GM21723 (cell line): ENCODE results near the gene OR6J1.
A peak's percentile ranks its signal among the peaks of the same experiment; 100 is the strongest.
"Not testable (repeated sequence)": the region's sequence is repeated elsewhere in the genome, so short reads cannot be mapped to it uniquely, and the experiment has no call there.

Source experiments
- ATAC-seq: cut with Tn5 transposase; IDR thresholded peaks from one replicate; pipeline ENCODE4 v1.9.1; 2021; ENCODE audit warnings: mild to moderate bottlenecking, moderate library complexity; ENCODE audit not compliant: unreplicated experiment

OR6J1 gene

DNA sequence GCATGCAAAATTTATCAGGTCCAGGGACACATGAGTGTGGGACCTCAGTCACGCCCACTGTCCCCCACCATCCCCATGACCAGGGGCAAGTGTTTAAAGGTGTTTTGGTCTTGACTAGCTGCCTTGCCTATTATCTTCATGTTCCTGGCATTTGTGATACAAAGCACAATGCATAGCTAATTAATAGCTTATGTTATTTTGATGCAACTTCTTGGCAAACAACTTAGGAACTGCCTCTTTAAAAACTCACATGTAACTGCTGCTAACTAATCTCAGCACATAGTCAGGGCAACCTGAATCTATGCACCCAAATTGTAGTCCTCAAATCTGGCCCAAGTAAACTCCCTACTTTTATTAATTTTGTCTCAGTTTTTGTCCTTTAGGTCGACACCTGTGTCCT is 7.4 kb upstream of the OR6J1 start:
- peak; percentile 22 for ATAC-seq

DNA sequence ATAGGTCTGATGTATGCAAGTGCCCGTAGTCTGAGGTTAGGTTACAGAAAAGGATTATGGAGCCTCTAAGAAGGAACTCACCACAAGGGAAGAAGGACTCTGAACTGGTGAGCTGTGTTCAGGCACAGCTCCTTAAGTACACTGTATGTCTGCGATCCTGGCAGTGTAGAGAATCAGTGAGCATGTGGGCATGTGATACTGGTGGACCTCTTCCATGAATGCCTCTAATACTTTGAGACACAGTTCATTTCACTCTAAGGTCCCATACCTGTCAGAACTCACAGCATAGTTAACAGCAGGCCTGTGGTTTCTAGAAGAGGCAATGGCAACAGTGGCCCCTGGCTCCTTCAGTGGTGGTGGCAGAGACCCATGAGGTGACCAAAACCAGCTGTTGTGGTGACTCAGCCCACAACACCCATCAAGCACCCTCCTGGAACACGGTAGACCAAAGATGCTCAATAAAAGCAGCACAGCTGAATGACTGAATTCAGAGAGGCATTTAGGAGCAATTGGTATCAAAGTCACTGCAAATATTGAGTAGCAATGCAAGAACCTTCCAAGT is 6.9 kb upstream of the OR6J1 start:
- ATAC-seq, result peak; percentile 85

DNA sequence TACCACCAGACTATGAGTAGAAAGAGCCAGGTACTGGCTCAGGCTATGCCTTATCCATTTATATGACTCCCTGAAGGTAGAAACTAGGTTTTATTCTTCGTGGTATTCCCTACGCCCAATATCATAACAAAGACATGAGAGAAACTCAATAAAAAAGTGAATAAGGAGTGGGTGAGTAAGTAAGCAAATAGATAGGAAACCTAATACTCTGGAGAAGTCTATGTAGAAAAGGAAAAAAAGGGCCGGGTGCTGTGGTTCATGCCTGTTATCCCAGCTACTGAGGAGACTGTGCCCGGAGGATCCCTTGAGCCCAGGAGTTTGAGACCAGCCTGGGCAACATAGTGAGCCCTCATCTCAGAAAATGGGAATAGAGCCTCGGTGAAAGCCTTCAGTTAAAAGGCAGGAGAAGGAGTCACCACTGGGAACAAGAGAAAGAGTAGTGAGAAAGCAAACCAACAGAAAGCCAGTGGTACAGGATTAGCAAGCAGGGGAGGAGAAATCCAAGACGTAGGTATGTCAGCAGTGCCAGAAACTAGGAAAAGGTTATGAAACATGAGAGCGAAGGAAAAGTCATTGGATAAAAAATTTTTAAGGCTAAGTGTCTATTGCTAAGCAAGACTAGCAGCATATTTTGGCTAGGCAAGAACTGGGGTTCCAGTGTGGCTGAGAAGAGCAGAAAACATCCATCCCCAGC is 6.0 kb upstream of the OR6J1 start:
- no peak for ATAC-seq

DNA sequence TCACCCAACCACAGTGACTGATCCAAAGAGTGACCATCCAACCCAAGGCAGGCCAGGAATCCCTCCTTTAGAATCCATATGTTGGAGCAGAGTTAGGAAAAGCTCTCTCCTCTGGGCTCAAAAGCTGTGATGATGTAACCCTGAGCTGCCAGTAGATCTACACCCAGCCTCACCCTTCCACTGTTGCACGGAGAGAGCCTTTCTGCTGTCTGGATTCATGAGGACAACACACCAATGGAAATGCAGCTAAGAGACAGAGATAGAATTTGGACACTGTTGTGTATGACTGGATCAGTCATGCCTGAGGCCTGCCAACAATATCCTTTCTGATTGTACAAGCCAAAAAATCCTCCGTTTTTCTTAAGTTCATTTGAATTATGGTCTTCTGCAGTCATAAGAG is 4.4 kb upstream of the OR6J1 start:
- ATAC-seq, result no peak

DNA sequence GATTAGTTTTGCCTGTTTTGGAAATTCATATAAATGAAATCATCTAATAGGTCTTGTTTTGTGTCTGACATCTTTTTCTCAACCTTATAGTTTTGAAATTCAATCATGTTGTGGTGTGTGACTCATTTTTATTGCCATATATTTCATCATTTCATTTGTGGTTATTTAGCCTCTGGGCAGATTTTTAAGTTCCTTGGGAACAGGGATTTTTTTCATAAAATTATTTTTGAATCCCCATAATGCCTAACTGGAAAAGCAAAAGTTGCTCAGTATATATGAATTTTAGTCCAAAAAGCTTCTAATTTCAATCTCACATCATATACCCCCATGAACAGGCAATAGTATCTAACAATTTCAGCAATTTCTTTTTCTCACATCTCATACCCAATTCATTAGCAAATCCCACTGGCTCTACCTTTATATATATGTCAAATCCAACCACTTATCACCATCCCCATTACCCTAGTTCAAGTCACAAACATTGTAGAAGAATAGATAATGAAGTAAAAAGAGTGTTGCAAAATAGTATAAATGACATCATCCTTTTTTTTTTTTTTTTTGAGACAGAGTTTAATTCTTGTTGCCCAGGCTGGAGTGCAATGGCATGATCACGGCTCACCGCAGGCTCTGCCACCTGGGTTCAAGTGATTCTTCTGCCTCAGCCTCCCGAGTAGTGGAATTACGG is 2.6 kb upstream of the OR6J1 start:
- no peak for ATAC-seq

DNA sequence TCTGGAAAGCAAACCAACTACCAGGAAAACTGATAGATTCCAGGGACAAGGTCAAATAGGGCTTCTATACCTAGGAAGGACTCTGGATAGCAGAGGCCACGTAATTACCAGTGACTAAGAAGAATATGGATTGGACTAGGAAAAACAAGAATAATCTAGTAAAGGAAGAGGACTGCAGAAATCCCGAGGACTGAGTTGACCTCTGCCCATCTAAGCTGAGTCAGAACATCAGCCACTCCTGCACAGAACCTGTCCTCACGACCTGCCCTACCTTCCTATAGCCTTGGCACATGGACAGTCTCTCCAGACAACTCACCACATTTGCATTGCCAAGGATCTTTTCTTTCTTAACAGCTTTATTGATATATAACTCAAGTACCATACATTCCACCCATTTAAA is 2.3 kb downstream of the OR6J1 start:
- no peak for ATAC-seq

DNA sequence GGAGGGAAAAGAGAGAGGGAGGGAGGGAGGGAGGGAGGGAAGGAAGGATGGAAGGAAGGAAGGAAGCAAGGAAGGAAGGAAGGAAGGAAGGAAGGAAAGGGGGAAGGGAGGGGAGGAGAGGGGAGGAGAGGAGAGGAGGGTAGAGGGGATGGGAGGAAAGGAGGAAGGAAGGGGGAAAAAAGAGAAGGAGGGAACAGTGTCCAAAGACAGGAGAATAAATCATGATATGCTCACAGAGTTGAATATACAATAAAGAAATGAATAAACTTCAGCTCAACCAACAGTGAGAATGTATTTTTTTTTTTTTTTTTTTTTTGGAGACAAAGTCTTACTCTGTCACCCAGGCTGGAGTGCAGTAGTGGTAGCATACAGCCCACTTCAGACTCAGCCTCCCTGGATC is 4.0 kb downstream of the OR6J1 start:
- no peak for ATAC-seq

DNA sequence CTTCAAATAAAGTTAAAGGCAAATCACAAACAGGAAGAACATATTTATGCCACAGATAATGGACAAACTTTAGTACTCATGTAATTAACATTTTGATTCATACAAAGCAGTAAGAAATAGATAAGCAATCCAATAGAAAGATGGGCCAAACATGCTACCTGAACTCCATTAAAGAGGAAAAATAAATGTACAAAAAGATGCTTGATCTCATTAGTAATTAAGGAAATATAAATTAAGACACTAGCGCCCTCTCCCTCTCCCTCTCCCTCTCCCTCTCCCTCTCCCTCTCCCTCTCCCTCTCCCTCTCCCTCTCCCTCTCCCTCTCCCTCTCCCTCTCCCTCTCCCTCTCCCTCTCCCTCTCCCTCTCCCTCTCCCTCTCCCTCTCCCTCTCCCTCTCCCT is 8.2 kb downstream of the OR6J1 start:
- ATAC-seq, result not testable (repeated sequence)

DNA sequence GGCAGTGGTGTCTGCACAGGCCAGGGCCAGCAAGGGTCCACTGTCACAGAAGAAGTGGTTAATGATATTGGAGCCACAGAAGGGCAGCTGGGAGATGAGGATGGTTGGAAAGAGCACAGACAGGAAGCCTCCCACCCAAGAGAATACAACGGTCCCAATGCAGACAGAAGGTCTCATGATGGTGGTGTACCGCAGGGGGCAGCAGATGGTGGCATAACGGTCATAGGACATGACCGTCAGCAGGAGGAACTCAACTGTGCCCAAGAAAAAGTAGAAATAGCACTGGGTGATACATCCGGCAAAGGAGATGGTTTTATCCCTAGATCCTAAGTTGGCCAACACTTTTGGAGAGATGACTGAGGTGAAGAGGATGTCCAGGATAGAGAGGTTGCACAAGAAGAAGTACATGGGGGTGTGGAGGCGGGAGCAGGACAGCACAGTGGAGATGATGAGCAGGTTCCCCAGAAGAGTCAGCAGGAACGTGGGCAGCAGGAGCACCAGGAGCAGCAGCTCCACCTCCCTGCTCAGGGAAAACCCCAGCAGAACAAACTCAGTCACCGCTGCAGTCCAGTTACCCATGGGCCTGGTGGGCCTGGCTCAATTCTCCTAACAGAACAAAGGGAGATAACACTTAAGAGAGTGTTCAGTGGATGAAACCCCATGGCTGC is 9.8 kb downstream of the OR6J1 start:
- no peak for ATAC-seq

DNA sequence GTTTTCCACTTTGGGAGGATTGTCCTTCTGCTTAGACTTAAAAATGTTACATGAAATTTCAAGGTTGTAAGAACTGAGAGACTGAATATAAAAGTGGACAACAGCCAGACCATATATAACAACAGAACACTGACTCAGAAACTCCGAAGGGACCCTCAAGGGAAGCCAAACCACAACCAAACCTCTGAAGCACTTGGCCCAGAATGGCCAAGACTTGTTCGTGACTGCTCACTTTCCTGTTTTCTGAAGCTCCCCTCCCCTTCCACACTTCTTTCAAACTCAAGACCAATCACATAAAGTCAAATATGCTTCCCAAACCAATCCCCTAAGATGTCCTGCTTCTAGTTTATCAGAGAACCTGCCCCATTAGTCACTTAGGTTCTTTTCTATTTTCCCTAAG is 13.7 kb downstream of the OR6J1 start:
- ATAC-seq, result no peak

DNA sequence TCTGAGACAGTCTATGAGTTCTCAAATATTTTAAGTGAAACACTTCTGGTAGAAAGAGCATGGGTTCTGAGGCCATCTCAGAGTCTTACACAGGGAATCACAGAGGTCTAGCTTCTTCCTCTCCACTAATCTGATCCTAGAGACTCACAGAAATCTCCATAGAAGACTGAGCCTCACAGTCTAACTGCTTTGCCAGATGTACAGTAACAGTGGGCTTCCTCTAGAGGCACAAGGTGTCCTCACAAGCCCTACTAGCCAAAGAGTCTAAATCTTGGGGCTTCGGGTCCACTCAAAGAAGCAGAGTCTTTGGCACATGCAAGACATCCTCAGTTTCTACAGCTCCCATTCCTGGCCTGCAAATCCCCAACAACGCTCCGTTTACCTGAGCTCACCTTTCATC is 14.1 kb downstream of the OR6J1 start:
- ATAC-seq, result no peak

DNA sequence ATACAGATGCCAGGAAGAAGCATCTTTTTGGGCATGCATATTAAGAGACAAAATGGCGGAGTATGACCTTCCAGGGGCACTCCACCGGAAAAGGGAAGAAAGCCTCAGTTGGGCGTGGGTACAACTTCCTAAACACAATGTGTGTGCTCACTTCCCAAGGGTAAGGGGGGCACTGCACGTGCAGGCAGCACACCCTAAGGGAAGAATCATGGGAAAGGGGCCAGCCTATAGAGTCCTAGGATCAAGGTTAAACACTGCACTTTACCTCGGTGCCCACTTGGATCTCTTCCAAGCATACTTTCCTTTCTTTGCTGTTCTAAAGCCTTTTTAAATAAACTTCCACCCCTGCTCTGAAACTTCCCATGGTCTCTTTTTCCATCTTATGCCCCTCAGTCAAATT is 14.8 kb downstream of the OR6J1 start:
- ATAC-seq, result no peak

DNA sequence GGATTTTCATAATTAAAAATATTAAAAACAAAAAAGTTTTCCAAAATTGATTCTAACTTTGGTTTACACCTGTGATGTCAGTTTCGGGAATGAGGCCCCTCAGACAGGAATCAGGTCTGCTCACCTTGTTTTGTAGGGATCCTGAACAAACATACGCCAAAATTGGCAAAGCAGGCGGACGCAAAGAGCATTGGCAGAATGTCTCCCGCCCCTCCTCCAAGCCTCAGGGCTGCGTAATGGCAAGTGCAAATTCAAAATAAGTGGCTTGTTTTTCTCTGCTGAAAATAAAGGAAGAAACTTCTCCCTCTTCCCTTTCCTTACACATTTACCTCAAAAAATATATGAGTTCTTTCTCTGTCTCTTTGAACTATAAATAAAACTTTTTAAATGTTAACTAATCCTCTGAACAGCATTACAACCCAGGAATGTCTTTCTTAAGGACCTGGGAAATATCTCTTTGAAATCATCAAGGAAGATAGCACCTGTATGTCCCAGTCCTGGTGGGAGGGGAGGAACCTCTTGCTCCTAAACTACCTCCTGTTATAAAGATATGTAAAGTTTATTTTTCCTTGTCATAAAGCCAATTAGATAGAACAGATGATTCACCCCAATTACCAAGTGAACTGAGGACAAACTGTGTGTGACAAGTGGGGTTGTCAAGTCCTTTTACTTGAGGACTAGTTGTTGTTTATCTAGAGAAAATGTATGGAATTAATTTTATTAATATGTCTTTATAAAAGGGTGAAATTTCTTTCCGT is 16.5 kb downstream of the OR6J1 start:
- no peak for ATAC-seq

DNA sequence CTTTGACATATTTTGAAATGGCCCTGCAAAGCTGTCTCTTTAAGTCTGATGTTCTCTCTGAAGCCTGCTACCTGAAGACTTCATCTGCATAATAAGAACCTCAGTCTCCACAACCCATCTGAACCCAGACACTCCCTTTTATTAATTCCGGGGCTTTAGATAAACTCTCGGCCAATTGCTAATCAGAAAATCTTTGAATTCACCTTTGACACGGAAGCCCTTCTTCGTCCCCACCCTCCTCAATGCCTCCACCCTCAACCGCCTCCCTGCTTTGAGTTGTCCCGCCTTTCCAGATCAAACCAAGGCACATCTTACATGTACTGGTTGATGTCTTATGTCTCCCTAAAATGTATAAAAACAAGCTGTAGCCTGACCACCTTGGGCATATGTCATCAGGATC is 17.6 kb downstream of the OR6J1 start:
- no peak for ATAC-seq

DNA sequence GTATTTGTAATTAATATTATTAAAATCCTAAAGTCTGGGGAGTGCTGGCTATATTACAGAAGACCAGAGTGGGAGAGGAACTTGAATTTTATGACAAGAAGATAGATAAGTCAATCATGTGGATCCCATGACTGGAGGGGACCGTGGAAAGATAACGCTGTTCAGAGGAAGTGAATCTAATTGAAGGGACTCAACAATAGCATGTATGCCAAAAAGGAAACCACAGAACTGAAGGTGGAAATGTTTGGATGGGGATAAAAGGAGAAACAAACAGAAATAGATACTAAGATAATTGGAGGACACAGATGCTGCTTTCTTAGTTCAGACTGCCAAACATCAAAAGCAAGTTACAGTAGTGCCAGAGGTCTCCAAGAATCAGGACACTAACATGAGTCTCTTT is 21.1 kb downstream of the OR6J1 start:
- no peak for ATAC-seq

DNA sequence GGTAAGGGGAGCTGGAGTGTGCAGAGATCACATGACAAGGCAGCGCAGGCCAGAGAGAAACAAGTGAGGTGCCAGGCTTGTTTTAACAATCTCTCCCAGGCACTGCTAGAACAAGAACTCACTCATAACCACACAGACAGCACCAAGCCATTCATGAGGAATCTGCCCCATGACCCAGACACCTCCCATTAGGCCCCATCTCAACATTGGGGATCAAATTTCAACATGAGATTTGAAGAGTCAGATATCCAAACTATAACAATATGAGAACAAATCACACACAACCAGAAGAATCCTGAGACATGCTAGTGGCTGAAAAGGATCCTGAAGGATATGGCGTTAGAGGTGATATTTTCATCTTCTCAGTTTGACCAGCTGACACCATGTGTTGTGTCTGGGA is 21.9 kb downstream of the OR6J1 start:
- no peak for ATAC-seq

DNA sequence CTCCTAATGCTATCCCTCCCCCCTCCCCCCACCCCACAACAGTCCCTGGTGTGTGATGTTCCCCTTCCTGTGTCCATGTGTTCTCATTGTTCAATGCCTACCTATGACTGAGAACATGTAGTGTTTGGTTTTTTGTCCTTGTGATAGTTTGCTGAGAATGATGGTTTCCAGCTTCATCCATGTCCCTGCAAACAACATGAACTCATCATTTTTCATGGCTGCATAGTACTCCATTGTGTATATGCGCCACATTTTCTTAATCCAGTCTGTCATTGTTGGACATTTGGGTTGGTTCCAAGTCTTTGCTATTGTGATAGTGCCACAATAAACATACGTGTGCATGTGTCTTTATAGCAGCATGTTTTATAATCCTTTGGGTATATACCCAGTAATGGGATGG is 28.4 kb downstream of the OR6J1 start:
- ATAC-seq, result not testable (repeated sequence)

DNA sequence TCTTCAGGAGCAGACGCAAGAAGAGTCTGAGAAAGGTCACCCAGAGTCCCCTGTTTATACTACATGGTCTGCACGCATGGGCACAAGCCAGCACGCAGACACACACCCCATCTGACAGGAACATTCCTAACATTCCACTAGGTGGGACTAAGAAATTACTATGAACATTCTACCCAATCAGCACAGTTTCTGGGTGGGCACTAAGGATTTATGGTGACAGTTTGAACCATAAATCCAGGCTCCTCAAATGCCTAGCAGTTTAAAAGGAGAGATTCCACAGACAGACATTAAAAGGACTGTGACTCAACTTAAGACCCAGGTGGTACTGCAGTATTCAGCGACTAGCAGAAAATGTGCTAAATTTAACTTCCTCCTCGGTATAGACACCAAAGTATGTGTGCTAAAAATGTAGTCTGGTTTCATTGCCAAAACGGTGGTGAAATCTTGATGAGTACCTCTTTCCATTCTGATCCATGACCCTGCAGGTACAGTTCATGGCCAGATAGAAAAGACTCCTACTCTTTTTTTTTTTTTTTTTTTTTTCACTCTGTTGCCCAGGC is 29.8 kb downstream of the OR6J1 start:
- ATAC-seq, result no peak

DNA sequence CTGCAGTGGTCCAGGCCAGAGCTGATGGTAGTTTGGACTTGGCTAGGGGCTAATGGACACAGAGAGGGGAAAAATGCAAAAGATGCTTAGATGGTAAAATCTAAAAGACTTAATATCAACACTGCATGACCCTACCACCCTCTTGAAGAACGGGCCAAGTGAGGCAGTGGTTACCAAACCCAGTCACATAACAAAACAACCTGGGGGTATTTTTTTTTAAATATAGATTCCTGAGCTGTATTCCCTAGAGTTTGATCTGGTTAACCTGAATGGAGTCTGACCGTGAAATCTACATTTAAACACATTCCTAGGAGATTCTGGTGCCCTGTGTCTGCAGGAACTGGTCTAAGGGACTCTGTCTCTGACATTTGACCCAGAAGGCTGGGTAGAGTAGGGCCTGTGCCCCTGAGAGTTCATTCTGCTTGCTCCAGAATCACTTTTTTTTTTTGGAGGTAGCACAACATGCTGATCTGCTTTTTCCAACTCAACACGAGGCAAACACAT is 30.4 kb downstream of the OR6J1 start:
- no peak for ATAC-seq

DNA sequence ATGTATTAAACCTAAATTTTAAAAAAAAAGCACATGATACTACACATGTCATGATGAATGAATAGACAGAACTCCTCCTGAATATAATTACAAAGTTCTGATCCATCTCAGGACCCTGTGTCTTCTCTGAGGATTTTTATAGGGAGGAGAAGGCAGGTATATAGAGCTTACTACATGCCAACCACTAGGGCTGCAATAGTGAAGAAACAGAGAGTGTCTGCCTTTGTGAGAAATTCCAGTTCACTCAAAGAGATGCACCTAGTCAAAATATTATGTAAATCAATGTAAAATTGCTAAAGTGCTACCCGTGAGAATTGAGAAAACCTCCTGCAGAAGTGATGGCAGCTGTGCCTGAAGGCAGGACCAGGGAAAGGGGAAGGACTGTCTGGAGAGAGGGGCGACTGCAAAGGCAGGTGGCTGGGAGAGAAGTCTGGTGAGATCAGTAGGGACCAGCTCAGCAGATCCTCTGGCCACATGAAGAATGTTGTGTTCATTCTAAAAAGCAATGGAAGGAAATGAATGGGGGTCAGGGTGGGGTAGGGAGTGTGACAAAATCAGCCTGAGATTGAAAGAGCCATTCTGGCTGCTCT is 31.0 kb downstream of the OR6J1 start:
- no peak for ATAC-seq
